ENCODE data around the gene ASAP2. TPM values are rescaled to one million over a fixed set of nuclear protein-coding genes. Genes with fewer than 3 reads are reported as not detected.
"Not testable (repeated sequence)": the region's sequence is repeated elsewhere in the genome, so short reads cannot be mapped to it uniquely, and the experiment has no call there.

ASAP2 gene
- total and polyA plus RNA-seq, 5 donors = 9.2 to 19.7 (median 15.2) TPM

DNA sequence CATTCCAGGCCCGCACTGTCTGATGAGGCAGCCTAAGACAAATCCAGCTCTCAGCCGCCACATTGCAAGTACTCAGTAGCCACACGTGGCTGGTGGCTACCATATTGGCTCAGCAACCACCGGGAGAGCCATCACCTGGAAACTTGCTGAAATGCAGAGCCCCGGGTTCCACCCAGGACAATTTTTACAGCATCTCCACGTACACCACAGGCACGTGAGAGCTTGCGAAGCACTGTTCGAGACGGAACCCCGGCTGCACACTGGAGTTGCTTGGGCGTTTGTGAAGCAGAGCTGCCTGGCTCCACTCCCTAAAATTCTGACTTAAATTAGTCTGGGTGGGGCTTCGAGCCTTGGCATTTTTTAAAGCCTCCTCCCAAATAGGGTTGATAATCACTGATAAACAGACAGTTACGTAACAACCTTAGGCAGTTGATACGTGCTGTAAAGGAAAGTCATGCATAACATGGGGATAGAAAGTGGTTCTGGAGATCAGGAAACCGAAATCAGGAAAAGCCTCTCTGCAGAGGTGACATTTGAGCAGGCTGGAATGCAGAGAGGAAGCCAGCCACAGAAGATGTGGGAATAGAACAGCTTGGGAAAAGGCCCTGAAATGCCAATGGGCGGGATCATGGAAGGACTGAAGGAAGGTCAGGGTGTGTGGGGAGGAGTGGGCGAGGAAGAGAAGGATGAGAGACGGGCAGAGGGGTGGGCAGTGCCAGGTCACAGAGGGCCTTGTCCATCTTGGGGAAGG is 6.2 kb downstream of the ASAP2 start:
- DNase-seq = peak; percentile 65 to 82 (median 70)
- WGBS = 51% methylated on average over 19 of the region's 19 CpGs
- intact Hi-C loops (cut with DNase I) = no loop called here
- ATAC-seq = peak; percentile 78 to 84
- H3K27me3 ChIP-seq (ENCODE audit: control insufficient read depth, insufficient read depth) = no peaks in the 10 kb centered on the region
- H3K4me3 ChIP-seq (ENCODE audit: low read length) = no peak overlapping the region
- peaks cover 11% of the 10 kb centered on the region for H3K4me1 ChIP-seq (ENCODE audit: control insufficient read depth, insufficient read depth, low read length)
- peak overlapping the region; percentile 85 for H3K27ac ChIP-seq (ENCODE audit: low read length)
- H3K9me3 ChIP-seq (ENCODE audit: control insufficient read depth, low read length) = no peaks in the 10 kb centered on the region

DNA sequence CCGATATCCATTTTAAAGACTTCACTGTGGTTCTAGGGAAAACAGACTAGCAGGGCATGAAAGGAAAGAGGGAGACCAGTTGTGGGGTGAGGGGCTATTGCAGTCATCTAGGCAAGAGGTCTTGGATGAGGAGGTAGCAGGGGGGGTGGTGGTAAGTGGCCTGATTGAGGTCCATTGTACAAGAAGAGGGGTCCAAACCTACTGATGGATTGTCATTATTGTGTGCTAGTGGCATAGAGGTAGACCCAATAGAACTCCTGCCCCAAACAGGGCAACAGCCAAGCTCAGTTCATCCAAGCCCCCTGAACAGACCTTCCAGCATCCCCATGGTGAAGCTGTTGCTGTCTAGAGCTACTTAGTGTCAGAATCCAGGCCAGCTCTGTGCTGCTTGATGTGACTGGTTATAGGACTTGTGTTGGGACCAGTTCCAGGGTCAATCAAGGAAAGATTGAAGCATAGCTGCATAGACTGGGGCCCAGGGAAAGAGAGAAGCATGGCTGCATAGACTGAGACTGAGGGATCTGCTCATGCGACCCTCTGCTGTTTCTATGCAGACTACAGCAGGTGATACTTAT is 7.0 kb downstream of the ASAP2 start:
- intact Hi-C loops (cut with DNase I) = no loop called here
- Histone ChIP-seq H3K9me3 (ENCODE audit: control insufficient read depth, low read length) (no peaks in the 10 kb centered on the region), H3K4me1 (ENCODE audit: control insufficient read depth, insufficient read depth, low read length) (peaks cover 16% of the 10 kb centered on the region), H3K27ac (ENCODE audit: low read length) (peak overlapping the region; percentile 73), H3K4me3 (ENCODE audit: low read length) (no peak overlapping the region), H3K27me3 (ENCODE audit: control insufficient read depth, insufficient read depth) (no peaks in the 10 kb centered on the region)
- 83% methylated on average over 2 of the region's 2 CpGs for WGBS
- DNase-seq = no peak
- ATAC-seq = peak in 1 of 2 donors; percentile 3

DNA sequence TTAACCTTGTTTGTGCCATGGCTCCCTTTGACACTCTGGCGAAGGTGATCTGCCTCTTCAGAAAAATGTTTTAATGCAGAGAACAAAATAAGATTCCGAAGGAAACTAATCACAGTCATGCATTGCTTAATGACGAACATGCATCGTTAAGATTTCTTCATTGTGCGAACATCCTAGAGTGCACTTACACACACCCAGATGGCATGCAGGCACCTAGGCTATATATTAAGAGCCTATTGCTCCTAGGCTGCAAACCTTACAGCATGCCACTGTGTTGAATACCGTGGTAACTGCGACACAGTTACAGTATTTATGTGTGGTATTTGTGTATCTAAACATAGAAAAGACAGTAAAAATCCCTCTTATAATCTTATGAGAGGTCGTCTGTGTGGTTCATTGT is 8.3 kb downstream of the ASAP2 start:
- H3K27ac ChIP-seq (ENCODE audit: low read length) = no peak overlapping the region
- no peak overlapping the region for H3K4me3 ChIP-seq (ENCODE audit: low read length)
- 80% methylated on average over 8 of the region's 8 CpGs for WGBS
- ATAC-seq (no peak), DNase-seq (no peak)
- H3K9me3 ChIP-seq (ENCODE audit: control insufficient read depth, low read length) = no peaks in the 10 kb centered on the region
- H3K4me1 ChIP-seq (ENCODE audit: control insufficient read depth, insufficient read depth, low read length) = peaks cover 16% of the 10 kb centered on the region
- intact Hi-C loops (cut with DNase I) = no loop called here
- no peaks in the 10 kb centered on the region for H3K27me3 ChIP-seq (ENCODE audit: control insufficient read depth, insufficient read depth)

DNA sequence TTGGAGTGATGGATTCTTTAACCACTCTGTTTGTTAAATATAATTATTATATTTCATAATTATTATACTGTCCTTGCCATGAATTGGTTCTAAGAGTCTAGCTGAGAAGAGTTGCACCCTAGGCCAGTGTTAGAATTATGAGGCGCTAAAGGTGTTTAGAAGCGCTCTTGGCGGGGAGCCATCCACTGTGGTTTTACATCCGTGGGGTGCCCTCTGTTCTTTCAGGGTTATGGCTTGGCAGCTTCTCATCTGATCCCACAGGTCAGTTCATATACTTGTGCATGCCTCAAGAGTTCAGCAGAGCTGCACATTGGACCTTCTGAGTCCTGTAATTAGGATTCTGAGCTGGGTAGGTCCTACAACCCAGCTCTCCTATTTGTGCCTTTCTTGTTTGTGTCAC is 9.1 kb downstream of the ASAP2 start:
- Histone ChIP-seq H3K9me3 (ENCODE audit: control insufficient read depth, low read length) (no peaks in the 10 kb centered on the region), H3K27ac (ENCODE audit: low read length) (no peak overlapping the region), H3K27me3 (ENCODE audit: control insufficient read depth, insufficient read depth) (no peaks in the 10 kb centered on the region), H3K4me3 (ENCODE audit: low read length) (no peak overlapping the region), H3K4me1 (ENCODE audit: control insufficient read depth, insufficient read depth, low read length) (peaks cover 16% of the 10 kb centered on the region)
- DNase-seq (no peak), ATAC-seq (no peak)
- intact Hi-C loops (cut with DNase I) = no loop called here
- 84% methylated on average over 4 of the region's 4 CpGs for WGBS

DNA sequence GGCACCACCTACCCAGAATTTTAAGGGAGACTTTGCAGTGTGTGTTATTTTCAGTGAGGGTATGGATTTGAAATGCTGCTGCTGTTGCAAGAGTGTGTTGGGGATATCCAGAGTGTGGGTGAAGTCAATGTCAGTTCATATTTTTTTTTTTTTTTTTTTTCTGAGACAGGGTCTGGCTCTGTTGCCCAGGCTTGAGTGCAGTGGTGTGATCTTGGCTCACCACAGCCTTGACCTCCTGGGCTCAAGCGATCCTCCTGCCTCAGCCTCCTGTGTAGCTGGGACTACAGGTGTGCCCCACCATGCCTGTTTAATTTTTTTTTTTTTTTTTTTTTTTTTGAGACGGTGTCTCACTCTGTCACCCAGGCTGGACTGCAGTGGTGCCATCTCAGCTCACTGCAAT is 9.5 kb downstream of the ASAP2 start:
- 97% methylated on average over 2 of the region's 2 CpGs for WGBS
- DNase-seq; ATAC-seq; H3K9me3 ChIP-seq (ENCODE audit: control insufficient read depth, low read length); H3K4me3 ChIP-seq (ENCODE audit: low read length); H3K27me3 ChIP-seq (ENCODE audit: control insufficient read depth, insufficient read depth); intact Hi-C loops (cut with DNase I); H3K27ac ChIP-seq (ENCODE audit: low read length): not testable (repeated sequence)
- peaks cover 16% of the 10 kb centered on the region for H3K4me1 ChIP-seq (ENCODE audit: control insufficient read depth, insufficient read depth, low read length)

DNA sequence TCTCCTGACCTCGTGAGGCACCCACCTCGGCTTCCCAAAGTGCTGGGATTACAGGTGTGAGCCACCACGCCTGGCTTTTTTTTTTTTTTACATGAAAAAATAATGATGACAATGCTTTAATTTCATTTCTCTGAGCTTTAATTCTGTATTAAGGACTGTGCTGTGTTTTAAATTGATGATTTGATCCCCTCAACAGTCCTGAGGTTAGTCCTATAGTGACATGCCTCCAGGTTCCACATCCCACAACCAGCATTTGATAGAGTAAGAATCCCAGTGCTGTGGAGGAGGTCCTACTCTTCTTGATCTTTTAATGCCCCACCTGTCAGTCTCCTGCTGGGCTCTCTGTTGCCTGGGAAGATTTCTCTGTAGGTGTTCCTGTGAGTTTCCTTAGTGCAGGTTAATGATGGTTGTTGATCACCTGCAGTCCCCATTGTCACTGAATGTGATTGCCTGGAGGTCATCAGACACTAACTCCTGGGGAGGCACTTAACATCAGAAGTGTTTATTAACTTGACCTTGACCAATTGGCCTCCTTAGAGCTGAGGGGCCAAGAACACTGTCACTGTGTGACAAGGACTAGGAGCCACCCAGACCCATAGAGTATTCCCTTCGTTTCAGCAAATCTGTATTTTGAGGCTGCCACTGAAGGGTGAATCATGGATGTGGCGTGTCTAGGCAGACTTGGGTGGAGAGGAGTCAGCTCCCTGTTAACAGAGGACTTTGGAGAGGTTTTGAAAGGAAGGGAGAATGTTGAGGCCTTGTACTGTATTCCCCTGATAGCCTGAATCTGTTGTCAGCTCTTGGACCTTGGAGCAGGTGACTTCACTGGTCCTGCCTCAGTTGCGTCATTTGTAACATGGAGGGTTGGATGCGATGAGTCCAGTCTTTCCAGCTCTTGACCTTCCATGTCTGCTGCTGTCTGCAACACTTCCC is 11.5 kb downstream of the ASAP2 start:
- H3K4me1 ChIP-seq (ENCODE audit: control insufficient read depth, insufficient read depth, low read length) = peaks cover 10% of the 10 kb centered on the region
- no peak overlapping the region for H3K4me3 ChIP-seq (ENCODE audit: low read length)
- H3K9me3 ChIP-seq (ENCODE audit: control insufficient read depth, low read length) = no peaks in the 10 kb centered on the region
- intact Hi-C loops (cut with DNase I) = no loop called here
- H3K27ac ChIP-seq (ENCODE audit: low read length) = no peak overlapping the region
- no peak for DNase-seq
- ATAC-seq = peak in 1 of 2 donors; percentile 56
- no peaks in the 10 kb centered on the region for H3K27me3 ChIP-seq (ENCODE audit: control insufficient read depth, insufficient read depth)
- 88% methylated on average over 7 of the region's 7 CpGs for whole genome bisulfite sequencing

DNA sequence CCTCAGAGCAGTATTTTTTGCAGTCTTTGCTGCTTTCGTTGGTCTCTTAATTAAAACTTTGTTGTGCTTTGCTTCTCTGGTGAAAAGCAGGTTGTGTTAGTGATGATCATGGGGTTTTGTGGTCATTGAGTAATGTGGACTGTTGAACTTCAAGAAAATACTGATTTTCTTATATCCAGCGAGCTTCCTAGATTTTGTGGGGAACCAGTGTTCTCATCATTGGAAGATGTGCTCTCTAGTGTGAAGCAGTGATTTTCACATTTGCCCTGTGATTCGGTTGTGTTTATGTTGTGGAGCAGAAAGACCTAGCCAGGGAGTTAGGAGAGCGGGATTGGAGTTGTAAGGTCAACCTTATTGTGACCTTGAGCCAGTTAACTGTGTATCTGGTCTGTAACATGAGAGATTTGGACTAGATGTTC is 12.4 kb downstream of the ASAP2 start:
- intact Hi-C loops (cut with DNase I) = no loop called here
- peaks cover 13% of the 10 kb centered on the region for H3K4me1 ChIP-seq (ENCODE audit: control insufficient read depth, insufficient read depth, low read length)
- H3K27ac ChIP-seq (ENCODE audit: low read length) = no peak overlapping the region
- no peaks in the 10 kb centered on the region for H3K9me3 ChIP-seq (ENCODE audit: control insufficient read depth, low read length)
- ATAC-seq = no peak
- no peaks in the 10 kb centered on the region for H3K27me3 ChIP-seq (ENCODE audit: control insufficient read depth, insufficient read depth)
- DNase-seq = no peak
- WGBS = 66% methylated on average over 4 of the region's 4 CpGs
- no peak overlapping the region for H3K4me3 ChIP-seq (ENCODE audit: low read length)

DNA sequence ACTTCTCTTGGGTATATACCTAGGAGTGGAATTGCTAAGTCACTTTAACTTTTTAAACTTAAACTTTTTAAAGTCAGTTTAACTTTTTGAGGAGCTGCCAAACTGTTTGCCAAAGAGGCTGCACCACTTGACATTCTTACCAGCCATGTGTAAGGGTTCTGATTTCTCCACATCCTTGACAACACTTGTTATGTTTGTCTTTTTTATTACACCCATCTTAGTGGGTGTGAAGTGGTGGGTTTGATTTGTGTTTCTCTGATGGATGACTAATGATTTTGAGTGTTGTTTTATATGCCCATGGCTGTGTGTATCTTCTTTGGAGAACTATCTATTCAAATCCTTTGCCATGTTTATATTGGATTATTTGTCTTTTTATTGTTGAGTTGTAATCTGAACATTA is 13.6 kb downstream of the ASAP2 start:
- Histone ChIP-seq H3K4me3 (ENCODE audit: low read length) (no peak overlapping the region), H3K27me3 (ENCODE audit: control insufficient read depth, insufficient read depth) (no peaks in the 10 kb centered on the region), H3K4me1 (ENCODE audit: control insufficient read depth, insufficient read depth, low read length) (peaks cover 15% of the 10 kb centered on the region), H3K27ac (ENCODE audit: low read length) (no peak overlapping the region), H3K9me3 (ENCODE audit: control insufficient read depth, low read length) (no peaks in the 10 kb centered on the region)
- no peak for ATAC-seq
- DNase-seq = no peak
- intact Hi-C loops (cut with DNase I) = no loop called here

DNA sequence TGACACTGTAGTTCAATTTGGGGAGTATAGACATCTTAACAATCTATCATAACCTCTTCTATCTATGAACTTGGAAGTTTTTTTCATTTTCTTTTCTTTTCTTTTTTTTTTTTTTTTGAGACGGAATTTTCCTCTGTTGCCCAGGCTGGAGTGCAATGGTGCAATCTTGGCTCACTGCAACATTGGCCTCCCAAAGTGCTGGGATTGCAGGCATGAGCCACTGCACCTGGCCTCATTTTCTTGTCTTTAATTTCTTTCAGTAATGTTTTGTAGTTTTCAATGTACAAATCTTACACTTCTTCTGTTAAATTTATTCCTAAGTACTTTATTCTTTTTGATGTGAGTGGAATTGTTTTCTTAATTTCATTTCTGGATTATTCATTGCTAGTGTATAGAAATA is 14.6 kb downstream of the ASAP2 start:
- WGBS = 52% methylated on average over 1 of the region's 1 CpG
- no peak for DNase-seq
- no peaks in the 10 kb centered on the region for H3K27me3 ChIP-seq (ENCODE audit: control insufficient read depth, insufficient read depth)
- no peak overlapping the region for H3K27ac ChIP-seq (ENCODE audit: low read length)
- no peak for ATAC-seq
- H3K4me3 ChIP-seq (ENCODE audit: low read length) = no peak overlapping the region
- no peaks in the 10 kb centered on the region for H3K9me3 ChIP-seq (ENCODE audit: control insufficient read depth, low read length)
- peaks cover 22% of the 10 kb centered on the region for H3K4me1 ChIP-seq (ENCODE audit: control insufficient read depth, insufficient read depth, low read length)
- intact Hi-C loops (cut with DNase I) = no loop called here

DNA sequence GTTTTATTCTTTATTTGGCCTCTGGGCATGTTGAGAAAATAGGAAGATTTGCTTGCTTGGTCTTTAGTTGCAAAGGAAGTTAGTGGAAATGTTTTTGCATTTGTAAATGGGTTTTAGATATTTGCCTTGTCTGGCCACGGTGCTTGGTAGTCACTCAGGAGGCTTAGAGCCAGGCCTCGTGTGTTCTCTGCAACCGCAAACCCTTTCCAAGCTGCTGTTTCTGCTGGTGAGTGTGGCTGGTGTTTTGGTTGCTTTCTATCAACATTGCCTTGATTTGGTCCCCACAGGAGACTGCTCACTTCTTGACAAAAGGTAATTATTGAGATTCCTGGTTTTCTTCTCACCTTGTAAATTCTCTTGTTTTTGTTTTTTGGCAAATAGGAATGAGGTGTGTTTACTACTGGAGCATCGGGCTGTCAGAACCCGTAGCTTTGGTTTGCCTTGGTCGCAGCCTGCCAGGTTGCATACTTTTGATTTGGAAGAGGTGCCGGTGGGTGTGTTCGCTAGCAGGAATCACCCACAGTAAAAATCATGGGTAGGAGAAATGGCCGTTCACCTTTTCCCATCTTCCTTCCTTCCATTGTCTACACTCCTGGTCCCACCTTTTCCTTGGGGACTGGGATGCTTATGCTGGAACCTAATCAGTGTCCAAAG is 15.8 kb downstream of the ASAP2 start:
- no peak for DNase-seq
- Histone ChIP-seq H3K27ac (ENCODE audit: low read length) (peak overlapping the region; percentile 67), H3K4me1 (ENCODE audit: control insufficient read depth, insufficient read depth, low read length) (peaks cover 25% of the 10 kb centered on the region), H3K9me3 (ENCODE audit: control insufficient read depth, low read length) (no peaks in the 10 kb centered on the region), H3K4me3 (ENCODE audit: low read length) (no peak overlapping the region), H3K27me3 (ENCODE audit: control insufficient read depth, insufficient read depth) (no peaks in the 10 kb centered on the region)
- ATAC-seq = peak in 1 of 2 donors; percentile 66
- intact Hi-C loops (cut with DNase I) = no loop called here
- WGBS = 52% methylated on average over 9 of the region's 9 CpGs
